NCI-H2107 treated with DMSO at 0.1 percent for 48 hours (cell line): Measurements from ENCODE around the gene CDKN1C.

Experiments
- DNase-seq: peaks from one replicate; lab custom pipeline; 2025; ENCODE audit not compliant: unreplicated experiment; lab: John Stamatoyannopoulos, UW

CDKN1C gene

DNA sequence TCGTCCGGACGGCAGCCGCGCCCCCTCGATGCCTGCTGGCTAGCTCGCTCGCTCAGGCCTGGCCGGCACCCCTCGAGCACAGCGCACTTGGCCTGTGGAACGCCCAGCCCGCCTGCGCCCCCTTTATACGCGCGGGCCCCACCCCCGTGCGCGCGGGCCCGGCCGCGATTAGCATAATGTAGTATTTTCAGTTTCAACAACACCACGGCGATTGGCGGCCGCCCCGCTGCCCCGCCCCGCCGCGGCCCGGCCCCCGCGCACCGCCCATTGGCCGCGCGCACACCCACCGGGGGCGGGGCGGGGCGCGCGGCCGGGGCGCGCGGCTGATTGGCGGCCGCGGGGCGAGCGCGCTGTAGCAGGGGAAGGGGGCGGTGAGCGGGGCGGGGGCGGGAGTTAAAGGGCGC lies at the start of gene CDKN1C:
CDKN1C (minus strand) TSS at position 98 of the 404 bp plus-strand sequence. CDS start 319 bp downstream, outside the sequence.
- DNase-seq: peak; percentile 5

DNA sequence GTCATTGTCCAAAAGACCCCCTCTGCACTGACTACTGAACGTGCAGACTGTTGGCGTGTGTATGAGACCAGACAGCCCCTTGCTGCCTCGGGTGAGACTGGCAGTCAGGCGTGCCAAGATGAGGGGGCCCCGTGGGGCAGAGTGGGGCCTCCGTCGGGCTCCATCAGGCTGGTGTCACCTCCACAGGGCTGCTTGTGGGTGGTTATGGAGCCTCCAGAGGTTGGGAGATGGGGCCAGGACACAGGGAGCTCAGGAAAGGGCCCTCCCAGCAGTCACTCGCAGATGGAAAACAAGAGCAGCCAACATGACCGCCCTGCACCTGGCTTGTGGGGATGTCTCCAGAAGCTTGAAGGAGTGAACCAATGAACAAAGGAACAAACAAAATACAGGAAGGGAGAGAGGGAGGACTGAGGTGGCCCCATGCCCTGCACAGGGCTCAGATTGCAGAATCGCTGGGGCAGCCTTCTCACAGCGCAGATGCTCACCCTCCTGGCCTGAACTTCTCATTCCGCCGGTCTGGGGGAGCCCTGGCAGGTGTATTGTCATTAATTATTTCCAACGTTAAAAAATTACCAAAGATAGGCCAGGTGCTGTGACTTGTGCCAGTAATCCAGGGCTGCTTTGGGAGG lies 49.1 kb upstream of the CDKN1C start:
- no peak for DNase-seq

DNA sequence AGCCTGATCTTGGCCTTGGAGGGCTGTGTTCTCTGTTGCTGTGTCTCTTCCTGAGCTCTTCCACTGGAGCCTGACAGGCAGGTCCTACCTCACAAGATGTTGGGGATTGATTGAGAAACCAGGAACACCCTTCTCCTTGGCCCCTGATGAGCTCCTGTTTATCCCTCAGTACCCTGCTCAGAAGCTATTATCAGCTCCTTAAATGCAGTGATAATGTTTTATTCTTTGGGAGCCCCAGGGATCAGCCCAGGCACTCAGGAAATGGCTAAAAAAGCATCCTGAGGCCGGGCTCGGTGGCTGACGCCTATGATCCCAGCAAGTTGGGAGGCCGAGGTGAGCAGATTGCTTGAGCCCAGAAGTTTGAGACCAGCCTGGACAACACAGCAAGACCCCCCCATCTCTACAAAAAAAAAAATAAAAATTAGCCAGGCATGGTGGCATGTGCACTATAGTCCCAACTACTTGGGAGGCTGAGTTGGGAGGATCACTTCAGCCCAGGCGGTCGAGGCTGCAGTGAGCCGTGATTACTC lies 48.5 kb upstream of the CDKN1C start:
- no peak for DNase-seq

DNA sequence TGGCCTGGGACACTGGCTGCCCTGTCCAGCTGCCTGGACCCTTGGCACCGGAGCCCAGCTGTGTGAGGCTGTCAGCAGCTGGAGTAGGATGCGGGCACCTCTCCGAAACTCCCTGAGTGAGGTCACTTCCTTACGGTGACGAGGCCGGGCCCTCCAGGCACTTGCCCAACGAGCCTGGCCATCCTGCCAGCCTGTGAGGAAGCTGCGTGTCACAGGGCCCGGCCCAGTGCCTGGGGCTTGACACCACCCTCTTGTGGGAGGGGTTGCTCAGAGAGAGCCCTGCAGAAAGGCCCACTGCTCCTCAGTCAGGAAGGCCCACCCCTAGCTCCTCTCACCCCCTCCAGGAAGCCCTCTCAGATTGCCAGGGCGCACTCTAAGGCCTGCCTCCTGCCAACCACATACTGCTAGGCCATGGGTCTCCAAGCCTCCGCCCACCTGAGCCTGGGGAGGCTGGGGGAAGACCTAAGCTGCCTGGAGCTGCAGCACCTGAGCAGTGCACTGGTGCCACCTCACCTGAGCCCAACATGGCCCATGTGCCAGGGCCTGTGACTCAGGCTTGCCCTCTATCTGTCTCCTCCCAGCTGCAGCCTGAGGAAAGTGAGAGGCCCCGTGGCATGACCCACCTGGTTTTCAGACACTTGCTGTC lies 47.9 kb upstream of the CDKN1C start:
- no peak for DNase-seq

DNA sequence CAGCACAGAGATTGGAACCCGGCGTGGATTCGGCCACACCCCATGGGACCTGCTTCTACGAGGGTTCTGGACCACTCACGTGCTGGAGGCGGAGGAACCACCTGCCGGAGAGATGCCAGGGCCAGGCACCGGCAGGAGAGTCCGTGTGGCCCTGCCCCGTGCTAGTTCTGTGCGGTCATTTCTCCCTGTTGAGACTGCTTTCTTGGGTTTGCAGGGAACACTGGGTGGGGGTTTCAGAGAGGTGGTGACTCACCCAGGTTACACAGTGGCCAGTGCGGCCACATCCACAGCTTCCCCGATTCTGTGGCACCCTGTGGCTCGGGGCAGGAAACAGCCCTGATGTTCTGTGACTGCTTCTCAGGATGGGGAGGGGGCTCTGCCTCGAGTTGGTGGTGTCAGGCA lies 47.3 kb upstream of the CDKN1C start:
- DNase-seq: no peak

DNA sequence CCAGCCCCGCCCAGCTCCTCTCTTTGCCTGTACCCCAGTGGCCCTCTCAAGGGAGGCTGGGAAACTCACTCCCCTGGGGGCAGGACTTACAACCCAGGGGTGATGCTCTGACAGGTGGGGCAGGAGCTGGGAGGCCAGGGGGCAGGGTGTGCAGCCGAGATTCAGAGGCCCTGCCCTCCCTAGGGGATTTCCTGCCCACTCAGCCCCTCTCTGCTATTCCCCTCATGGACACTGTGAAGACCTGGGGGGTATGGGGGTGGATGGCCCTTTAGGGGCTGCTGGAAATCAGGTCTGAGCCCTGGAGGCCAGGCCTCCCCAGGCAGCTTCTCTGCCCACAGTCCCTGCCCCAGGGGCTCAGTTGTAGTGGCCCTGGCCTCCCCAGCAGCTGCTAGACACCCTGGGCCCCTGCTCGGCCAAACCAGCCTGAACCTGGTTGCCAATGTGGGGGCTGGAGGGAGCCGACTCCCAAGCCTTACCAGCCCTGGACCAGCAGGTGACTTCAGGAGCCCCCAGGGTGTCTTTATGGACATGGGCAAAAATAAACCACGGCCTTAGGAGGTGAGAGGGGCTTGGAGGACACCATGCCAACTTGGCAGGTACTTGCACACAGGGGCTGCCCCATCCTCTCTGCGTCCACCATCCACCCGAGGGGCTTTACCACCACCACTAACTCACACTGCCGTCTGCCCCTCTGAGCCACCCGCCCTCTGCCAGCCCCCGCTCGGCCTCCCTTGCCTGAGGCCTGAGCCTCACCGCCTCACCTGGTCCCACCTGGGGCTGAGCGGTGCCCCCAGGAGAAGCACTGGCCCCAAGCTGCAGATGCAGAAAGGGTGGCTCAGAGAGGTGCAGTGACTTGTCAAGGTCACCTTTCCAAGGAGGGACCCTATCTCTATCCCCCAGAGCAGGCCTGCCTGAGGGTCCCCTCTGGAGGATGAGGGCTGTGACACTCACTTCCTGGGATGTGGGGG lies 46.5 kb upstream of the CDKN1C start:
- DNase-seq: no peak

DNA sequence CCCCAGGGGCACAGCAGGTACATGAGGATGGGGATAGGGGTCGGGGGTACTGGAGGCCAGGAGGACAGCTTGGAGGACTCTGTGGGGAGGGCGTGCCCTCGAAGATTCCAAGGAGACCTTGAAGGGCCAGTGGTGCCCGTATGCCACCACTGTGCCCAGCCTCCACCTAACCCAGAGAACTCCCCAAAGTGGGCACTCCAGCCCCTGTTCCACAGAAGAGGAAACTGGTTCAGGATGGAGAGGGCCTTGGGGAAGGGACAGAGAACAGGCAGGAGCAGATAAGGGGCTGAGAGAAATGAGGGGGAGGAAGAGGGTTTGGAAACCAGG lies 45.8 kb upstream of the CDKN1C start:
- DNase-seq: no peak

DNA sequence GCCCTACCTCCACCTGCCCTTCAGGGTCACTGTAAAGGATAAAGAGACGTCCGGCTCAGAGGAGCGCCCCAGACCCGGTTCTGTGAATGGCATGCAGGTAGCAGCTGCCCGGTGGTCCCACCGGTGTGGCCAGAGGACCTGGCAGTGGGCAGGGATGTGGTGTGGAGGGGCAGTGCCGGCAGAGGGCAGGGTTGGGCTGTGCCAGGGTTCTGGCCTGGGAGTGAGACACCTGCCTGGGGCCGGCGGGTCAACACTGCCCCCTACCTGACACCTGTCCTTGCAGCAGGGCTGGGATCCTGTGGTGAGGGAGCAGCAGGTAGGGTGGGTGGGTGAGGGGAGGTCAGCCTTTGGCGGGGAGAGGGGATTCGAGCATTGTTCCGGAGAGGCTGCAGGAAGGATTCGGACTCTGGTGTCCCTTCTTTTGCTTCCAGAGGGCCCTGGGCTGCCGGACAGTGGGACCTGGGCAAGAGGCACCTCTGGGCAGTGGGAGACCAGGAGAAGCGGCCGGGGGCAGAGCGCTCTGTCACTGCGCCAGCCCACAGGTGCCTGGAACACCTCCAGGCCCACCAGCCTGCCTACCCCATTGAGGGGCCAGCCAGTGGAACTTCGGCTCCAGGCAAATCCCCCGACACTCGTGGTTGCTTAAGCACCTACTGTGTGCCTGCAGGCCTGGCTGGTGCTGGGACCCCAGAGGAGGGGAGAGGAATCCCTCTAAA lies 45.3 kb upstream of the CDKN1C start:
- no peak for DNase-seq

DNA sequence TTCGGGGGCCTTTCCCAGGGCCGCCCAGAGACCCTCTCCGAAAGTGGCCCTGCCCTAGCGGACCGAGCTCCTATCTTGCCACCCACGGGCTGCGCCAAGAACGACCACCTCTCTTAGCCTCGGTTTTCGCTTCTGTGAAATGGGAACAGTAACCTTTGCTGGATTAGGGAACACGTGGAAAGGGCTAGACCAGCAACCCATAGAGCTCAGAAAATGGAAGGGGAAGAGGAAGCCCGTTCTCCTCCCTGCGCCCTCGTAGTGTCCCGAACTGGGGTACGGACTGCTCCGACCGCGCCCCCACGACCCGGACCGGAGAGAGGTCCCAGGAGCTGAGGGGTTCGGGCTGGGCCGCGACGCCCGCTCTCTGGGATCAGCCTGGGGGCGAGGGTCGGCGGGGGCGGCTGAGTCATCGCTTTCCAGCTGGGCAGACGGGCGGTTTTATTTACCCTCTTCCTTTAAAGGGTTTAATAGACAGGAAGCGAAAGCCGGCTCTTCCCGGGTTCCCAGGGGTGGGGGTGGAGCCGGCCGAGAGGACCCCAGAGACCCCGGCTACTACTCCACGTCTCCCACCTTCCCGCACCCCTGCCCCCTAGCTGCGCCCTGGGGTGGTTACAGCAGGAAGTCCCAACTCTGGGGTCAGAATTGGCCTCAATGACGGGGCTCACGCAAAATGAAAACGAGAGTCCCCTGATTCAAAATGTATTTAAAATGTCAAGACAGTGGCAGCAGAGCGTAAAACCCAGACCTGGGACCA lies 44.6 kb upstream of the CDKN1C start:
- no peak for DNase-seq

DNA sequence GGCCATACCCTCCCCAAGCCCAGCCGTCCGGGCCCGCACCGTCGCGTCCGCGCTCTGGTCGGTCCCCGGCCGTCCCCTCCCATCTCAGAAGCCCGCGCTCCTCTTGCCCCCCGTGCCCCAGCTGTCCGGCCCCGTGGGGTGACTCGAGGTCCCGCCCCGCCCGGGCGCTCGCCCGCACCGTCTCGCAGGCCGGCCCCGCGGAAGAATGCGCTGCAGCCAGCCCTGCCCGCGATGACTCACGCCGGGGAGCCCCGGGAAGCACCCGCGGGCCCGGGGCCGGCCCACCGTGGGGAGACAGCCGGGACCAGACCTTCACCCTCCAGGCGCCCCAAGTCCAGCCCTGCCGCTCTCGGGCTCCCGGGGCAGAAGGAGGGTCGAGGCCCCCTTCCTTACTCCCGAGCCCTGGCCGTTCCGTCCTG lies 44.0 kb upstream of the CDKN1C start:
- DNase-seq: no peak

DNA sequence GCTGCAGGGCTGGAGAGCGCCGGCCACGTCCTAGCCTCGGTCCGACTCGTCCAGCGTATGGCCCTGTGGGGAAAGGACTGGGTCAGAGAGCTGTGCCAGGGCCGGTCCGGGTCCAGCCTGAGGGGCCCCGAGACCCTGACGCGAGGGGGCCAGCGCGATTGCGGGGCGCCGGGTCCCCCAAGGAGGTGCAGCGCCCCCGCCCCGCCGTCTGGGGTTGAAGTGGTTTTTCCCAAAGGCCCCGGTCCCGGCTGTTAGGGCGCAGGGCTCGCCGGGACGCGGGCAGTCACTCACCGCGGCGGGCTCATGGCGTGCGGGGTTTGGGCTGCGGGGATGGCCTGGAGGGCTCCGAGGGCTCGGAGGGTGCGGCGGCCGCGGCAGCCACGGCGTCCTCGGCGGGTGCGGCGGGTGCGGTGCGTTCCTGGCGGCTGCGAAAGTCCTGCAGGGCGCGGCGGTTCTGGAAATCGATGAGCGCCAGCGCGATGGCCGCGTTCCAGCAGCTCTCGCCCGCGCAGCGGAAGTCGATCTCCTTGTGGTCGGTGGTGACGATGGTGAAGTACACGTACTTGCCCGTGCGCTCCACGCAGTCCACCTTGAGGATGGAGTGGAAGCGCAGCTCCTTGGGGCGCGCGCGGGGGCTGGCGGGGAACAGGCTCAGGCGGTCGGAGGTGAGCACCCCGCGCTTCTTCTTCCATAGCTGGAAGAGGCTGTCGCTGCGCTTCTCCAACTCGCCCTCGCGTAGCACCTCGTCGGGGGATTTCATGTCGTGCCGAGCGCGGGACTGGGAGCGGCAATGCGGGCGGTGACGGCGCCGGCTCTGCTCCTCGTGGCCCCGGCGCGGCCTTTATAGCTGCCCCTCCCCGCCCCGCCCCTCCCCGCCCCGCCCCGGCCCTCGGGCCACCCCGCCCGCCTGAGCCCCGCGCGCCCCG lies 43.3 kb upstream of the CDKN1C start, which contains the start of gene PHLDA2:
PHLDA2 (minus strand) TSS at position 816 of the 926 bp plus-strand sequence; CDS start at position 760, 56 bp downstream.
- DNase-seq: no peak

DNA sequence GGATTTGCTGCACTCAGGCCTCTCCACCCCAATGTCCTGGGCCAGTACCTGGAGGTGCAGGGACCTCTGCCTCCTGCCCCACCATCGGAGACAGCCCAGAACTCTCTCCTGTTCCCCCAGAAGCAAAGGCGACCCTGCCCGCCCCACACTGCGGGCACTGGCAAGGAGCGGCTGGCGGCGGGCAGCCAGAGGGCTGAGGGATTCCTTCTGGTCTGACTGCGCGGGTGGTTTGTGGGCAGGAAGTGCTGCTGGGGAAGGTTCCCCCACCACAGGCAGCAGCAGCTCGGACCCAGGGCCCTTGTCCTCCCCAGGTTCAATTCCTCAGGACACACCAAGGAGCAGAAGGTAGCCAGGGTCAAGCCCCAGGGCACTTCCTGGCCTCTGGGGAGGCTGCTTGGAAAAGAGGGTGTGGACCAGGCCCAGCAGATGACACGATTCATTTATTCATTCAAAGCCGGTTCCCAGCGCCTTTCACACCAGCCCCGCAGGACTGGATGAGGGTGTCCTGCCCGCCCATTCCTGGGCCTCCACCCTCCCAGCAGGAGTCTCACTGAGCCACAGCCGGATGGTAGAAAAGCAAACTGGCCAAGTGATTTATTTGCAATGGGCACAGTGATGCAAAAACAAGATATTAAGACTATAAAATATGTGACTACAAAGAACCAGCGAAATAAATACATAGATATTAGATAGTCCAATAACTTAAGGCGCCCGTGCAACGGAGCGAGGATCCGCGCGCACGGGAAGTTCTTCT lies 42.5 kb upstream of the CDKN1C start:
- no peak for DNase-seq

DNA sequence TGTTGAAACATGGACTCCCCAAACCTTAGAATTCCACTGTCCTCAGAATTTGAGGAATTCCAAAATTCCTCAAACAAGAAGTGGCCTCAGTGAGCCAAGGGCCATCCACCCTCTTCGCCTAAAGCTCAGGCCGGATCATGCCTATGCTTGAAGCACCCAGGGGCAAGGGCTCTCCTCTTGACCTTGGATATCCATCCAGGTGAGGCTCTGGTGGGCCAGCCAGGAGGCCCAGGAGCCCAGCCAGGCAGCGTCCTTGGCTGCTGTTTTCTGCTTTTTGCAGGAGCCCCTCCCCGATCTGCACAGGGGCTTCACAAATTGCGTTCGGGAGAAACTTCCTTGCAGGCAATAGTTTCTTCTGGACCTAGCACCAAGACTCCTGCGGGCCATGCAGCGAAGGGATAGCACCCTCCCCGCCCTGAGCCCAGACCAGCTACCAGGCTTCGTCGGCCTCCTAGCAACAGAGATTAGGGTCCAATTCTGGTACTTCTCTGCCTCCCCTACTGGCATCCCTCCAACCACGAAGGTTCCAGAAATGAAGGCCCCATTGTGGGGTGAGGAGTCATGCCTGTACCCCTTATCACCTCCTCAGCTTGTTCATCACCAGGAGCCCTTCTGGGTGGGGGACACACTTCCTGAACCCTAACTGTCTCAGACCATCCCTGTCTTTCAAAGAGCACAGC lies 41.7 kb upstream of the CDKN1C start:
- DNase-seq: no peak

DNA sequence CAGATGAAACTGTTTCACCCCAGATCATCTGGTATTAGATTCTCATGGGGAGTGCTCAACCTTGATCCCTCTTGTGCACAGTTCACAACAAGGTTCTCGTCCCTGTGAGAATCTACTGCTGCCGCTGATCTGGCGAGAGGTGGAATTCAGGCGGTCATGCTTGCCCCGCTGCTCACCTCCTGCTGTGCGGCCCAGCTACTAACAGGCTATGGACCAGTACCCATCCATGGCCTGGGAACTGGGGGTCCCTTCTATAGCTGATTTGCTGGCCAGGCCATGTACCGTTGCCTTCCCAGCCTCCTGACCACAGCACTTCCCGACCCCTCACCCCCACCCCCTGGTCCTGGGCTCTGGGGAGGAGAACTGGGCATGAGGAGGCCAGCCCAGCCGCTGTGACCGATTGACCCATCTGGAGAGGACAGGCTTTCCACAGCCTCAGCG lies 41.1 kb upstream of the CDKN1C start:
- no peak for DNase-seq

DNA sequence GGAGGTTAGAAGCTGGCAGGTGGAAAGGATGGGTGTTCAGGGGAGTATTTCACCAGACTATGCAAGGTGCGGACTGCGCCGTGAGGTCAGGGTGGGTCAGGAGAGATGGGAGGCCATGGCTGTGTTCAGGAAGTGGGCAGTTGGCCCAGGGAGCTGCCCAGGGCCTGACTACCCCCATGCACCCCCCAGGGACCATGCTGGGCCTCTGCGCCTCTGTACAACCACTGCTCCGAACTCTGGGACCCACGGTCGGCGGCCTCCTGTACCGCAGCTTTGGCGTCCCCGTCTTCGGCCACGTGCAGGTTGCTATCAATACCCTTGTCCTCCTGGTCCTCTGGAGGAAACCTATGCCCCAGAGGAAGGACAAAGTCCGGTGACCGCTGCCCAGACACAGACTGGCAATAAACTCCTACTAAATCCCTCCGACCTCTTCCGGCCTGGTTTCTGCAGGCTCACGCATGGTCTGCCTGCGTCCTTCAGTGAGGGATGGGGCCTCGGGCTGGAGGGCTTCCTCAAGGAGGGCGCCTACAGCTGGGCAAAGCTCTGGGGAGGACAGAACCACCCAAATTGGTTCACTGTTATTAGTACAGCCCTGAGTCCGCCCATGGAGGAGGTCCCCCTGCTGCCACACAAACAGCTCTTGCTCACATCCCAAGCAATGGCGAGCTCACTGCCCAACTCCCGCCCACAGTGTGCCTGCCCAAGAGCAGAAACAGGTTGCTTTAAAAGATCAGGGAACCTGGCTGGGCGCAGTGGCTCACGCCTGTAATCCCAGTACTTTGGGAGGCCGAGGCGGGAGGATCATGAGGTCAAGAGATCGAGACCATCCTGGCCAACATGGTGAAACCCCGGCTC lies 39.5 kb upstream of the CDKN1C start:
- no peak for DNase-seq

DNA sequence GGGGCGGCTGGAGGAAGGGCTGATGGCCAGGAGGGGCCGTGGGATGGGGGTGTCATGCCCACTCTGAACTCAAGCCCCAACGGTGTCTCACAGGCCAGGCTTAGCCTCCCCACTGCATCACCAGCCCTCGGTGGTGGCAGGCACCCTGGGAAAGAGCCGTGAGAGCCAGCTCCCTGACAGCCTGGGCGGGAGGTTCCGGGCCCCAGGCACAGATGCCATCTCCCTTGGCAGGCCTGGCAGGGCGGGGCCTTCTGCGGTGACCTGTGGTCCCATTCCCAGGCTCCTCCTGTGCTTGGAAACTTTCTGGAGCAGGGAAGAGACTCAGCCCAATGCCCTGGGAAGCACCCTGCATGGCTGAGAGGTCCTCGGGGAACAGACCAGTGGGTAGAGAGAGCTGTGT lies 38.8 kb upstream of the CDKN1C start:
- DNase-seq: no peak
